Neural cell (in vitro differentiated cells): Measurements from ENCODE around the gene TMA7B.

ENCODE experiments used
- CTCF ChIP-seq: fragments of 450-650 bp; IDR thresholded peaks from 2 replicates; pipeline ENCODE4 v1.5.1; 2014; ENCODE audit warnings: antibody characterized with exemption, mild to moderate bottlenecking, moderate library complexity; ENCODE audit not compliant: poor library complexity, severe bottlenecking
- EP300 ChIP-seq: fragments of 450-650 bp; conservative IDR thresholded peaks from 2 replicates; pipeline ENCODE4 v1.6.1; 2014; ENCODE audit warnings: antibody characterized with exemption, mild to moderate bottlenecking, moderate library complexity; ENCODE audit not compliant: poor library complexity, severe bottlenecking
- EZH2 ChIP-seq: fragments of 200-600, 300-800 bp; shearing (Covaris generic), sonication (generic); IDR thresholded peaks from 2 replicates; pipeline ENCODE4 v1.6.1; 2014; ENCODE audit warnings: antibody characterized with exemption, low read length, borderline replicate concordance, mild to moderate bottlenecking; ENCODE audit not compliant: insufficient read depth, poor library complexity, severe bottlenecking
- POLR2AphosphoS5 ChIP-seq: IDR thresholded peaks from 2 replicates; pipeline ENCODE4 v1.6.1; 2012
- RAD21 ChIP-seq: fragments of 450-650 bp; conservative IDR thresholded peaks from 2 replicates; pipeline ENCODE4 v1.6.1; 2014; ENCODE audit warnings: antibody characterized with exemption, mild to moderate bottlenecking, moderate library complexity
- TF ChIP-seq, protein P1 (sequence below): IDR thresholded peaks from 2 replicates; pipeline ENCODE4 v1.6.1; 2012; ENCODE audit warnings: borderline replicate concordance

DNA sequence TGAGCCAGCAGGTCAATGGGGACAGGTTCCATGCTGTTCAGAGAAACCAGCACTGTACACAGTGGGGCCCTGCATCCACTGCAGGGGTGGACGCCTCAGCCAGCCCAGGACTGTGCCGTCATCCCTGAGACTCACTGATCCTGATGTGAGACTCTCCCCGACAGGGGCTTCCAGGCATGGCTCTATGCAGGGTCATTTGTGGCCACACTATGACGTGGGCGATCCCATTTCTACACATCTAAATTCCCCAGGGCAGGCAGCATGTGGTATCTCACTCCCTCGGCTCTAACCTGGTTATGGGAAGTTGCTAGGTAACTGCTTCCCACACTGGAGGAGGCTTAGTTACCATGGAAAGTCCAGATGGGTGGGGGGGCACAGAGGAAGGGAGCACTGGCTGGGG, 20.4 kb downstream of the TMA7B start:
- TF ChIP-seq CTCF (no peak), EP300 (no peak), EZH2 (no peak), RAD21 (no peak), POLR2AphosphoS5 (no peak)
- TF ChIP-seq, protein P1, sequence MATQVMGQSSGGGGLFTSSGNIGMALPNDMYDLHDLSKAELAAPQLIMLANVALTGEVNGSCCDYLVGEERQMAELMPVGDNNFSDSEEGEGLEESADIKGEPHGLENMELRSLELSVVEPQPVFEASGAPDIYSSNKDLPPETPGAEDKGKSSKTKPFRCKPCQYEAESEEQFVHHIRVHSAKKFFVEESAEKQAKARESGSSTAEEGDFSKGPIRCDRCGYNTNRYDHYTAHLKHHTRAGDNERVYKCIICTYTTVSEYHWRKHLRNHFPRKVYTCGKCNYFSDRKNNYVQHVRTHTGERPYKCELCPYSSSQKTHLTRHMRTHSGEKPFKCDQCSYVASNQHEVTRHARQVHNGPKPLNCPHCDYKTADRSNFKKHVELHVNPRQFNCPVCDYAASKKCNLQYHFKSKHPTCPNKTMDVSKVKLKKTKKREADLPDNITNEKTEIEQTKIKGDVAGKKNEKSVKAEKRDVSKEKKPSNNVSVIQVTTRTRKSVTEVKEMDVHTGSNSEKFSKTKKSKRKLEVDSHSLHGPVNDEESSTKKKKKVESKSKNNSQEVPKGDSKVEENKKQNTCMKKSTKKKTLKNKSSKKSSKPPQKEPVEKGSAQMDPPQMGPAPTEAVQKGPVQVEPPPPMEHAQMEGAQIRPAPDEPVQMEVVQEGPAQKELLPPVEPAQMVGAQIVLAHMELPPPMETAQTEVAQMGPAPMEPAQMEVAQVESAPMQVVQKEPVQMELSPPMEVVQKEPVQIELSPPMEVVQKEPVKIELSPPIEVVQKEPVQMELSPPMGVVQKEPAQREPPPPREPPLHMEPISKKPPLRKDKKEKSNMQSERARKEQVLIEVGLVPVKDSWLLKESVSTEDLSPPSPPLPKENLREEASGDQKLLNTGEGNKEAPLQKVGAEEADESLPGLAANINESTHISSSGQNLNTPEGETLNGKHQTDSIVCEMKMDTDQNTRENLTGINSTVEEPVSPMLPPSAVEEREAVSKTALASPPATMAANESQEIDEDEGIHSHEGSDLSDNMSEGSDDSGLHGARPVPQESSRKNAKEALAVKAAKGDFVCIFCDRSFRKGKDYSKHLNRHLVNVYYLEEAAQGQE: no peak
